Prostate gland (tissue), 2 donors: ENCODE measurements around the gene FOXD4.
"Not testable (repeated sequence)": the region's sequence is repeated elsewhere in the genome, so short reads cannot be mapped to it uniquely, and the experiment has no call there.

Experiments
- POLR2AphosphoS5 ChIP-seq: sonication (generic); formaldehyde crosslinking; IDR thresholded peaks from one replicate; pipeline ENCODE4 v1.6.1; 2017; ENCODE audit warnings: antibody characterized with exemption
- TF ChIP-seq, protein P1 (sequence below), 4 experiments: fragments of 200-600 bp in 2 of 4; fragments of 450-650 bp in 2 of 4; sonication (generic) in 2 of 4; IDR thresholded peaks; 1 replicate in 3 of 4; 2 replicates in 1 of 4; pipeline ENCODE4 v1.5.1; 2016 to 2019; ENCODE audit warnings: antibody characterized with exemption in 4 of 4, mild to moderate bottlenecking in 2 of 4, moderate library complexity in 2 of 4

DNA sequence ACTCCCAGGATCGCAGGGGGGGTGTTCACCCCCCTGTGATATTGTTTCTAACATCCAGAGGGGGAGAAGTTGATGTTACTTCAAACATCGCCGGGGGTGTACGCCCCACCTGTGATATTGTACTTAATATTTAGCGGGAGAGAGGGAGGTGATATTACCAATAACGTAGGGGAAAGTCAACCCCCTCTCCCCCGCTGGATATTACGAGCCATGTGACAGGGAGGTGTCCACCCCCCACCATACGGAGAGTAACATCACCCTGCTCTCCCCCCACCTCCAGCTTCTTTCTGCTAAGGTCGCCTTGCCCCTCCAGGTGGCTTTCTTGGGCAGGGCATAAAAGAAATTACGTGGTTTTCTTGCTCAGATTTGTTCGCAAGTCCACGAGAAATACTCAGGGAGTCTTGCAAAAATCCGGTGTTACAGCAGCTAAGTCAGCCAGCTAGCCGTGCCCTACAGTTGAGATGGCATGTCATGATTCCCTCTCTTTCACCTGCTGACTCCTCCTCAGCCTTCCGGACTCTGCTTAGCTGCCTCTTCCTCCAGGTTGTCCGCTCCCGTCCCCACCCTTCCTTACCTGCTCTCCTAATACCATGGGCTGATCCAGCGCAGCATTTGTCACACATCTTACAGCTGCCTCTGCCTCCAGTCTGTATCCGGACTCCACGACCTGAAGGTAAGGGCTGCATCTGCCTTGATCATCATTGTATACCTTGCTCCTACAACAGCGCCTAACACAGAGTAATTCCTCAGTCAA is 9.3 kb downstream of the FOXD4 start:
- TF ChIP-seq POLR2AphosphoS5, result not testable (repeated sequence)
- TF ChIP-seq, protein P1, sequence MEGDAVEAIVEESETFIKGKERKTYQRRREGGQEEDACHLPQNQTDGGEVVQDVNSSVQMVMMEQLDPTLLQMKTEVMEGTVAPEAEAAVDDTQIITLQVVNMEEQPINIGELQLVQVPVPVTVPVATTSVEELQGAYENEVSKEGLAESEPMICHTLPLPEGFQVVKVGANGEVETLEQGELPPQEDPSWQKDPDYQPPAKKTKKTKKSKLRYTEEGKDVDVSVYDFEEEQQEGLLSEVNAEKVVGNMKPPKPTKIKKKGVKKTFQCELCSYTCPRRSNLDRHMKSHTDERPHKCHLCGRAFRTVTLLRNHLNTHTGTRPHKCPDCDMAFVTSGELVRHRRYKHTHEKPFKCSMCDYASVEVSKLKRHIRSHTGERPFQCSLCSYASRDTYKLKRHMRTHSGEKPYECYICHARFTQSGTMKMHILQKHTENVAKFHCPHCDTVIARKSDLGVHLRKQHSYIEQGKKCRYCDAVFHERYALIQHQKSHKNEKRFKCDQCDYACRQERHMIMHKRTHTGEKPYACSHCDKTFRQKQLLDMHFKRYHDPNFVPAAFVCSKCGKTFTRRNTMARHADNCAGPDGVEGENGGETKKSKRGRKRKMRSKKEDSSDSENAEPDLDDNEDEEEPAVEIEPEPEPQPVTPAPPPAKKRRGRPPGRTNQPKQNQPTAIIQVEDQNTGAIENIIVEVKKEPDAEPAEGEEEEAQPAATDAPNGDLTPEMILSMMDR (IDR thresholded peaks at IDR 0.05), result not testable (repeated sequence)
